ENCODE results near the gene GBX1. TPM values are rescaled to one million over a fixed set of nuclear protein-coding genes. Genes with fewer than 3 reads are reported as not detected.

GBX1 gene
- total and polyA plus RNA-seq, 2 donors (not counting 3 experiments of a cell fraction or from before 2014, with no cell fraction given), result not detected

GRCh38 chr7:151152643-151153513 lies 14.6 kb downstream of the GBX1 start:
- DNase-seq (ENCODE audit: low read depth, low spot score), result no peak
- BruUV-seq (replicated peaks), result no TSS peak
- H4K20me1 ChIP-seq (replicated peaks; ENCODE audit: control insufficient read depth, extremely low read depth, insufficient read depth, low read length), result no peaks in the 10 kb centered on the region
- no peak overlapping the region for H3K9ac ChIP-seq (replicated peaks; ENCODE audit: extremely low read depth, insufficient read depth, low read length)
- dilution Hi-C loops (cut with MboI; ENCODE audit: extremely low pct_ligation_motif_present, low sequenced_read_pairs) (no loop called here), intact Hi-C loops (cut with micrococcal nuclease) (no loop called here)
- H2AFZ ChIP-seq (ENCODE audit: low read depth, low read length), result no peak overlapping the region
- no peaks in the 10 kb centered on the region for H3K79me2 ChIP-seq (ENCODE audit: control insufficient read depth, insufficient read depth, low read length)
- H3K27ac ChIP-seq (ENCODE audit: insufficient read depth, low read depth, low read length), result no peak overlapping the region
- TF ChIP-seq MYC (IDR thresholded peaks at IDR 0.05; ENCODE audit: low read depth, low read length), result no peak
- TF ChIP-seq CTCF (IDR thresholded peaks at IDR 0.05; ENCODE audit: extremely low read depth in 1 of 2, insufficient read depth in 1 of 2, low read depth in 1 of 2, low read length in 2 of 2), result peak in 1 of 2 donors; percentile 15
- no peaks in the 10 kb centered on the region for H3K9me3 ChIP-seq (replicated peaks; ENCODE audit: control insufficient read depth, insufficient read depth, low read length)
- peaks cover 4% of the 10 kb centered on the region for H3K4me1 ChIP-seq (ENCODE audit: control insufficient read depth, extremely low read depth, insufficient read depth, low read length)
- H3K36me3 ChIP-seq (ENCODE audit: control insufficient read depth in 2 of 2, extremely low read depth in 1 of 2, insufficient read depth in 2 of 2, low read length in 2 of 2), result no peaks in the 10 kb centered on the region
- H3K27me3 ChIP-seq (ENCODE audit: control insufficient read depth in 2 of 2, insufficient read depth in 2 of 2, low read length in 2 of 2), result peaks cover 20 to 56% of the 10 kb centered on the region in 2 experiments
- no peaks in the 10 kb centered on the region for H3K9me1 ChIP-seq (replicated peaks; ENCODE audit: control insufficient read depth, extremely low read depth, insufficient read depth, low read length)
- no peak overlapping the region for H3K4me2 ChIP-seq (ENCODE audit: insufficient read depth, low read length)
- ChIA-PET POLR2A (interaction anchor here (0.7 kb wide), 1 partner anchor 13 kb away, joined by 3 read pairs; no protein-coding TSS in a partner anchor), CTCF (no interaction called here)
- H3K4me3 ChIP-seq (replicated peaks in 1 of 3; ENCODE audit: insufficient read depth in 1 of 3, low read depth in 1 of 3, low read length in 3 of 3), result no peak overlapping the region
- no peak for FAIRE-seq

DNA sequence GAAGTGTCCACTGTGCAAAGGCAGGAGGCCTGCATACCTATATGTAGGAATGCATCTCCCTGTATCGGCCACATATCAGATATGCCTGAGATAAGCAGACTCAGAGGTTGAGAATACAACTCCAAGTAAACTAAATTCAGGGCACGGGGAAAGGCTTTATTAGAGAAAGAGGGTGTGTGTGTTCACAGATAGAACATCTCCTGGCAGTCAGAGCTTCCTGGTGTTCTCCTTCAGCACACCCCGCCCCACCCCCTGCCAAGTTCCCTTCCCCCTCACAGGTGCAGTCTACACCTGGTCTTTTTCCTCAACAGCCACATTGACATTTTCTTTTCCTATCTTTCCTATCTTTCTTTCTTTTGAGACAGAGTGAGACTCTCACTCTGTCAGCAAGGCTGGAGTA lies 17.1 kb downstream of the GBX1 start:
- TF ChIP-seq EZH2 (IDR thresholded peaks at IDR 0.05; ENCODE audit: borderline replicate concordance, low read depth, low read length, severe bottlenecking), result no peak
- no peak for TF ChIP-seq MAX (IDR thresholded peaks at IDR 0.05; ENCODE audit: insufficient read depth, insufficient read length)
- TF ChIP-seq CTCF (IDR thresholded peaks at IDR 0.05; ENCODE audit: extremely low read depth in 1 of 2, insufficient read depth in 1 of 2, low read depth in 1 of 2, low read length in 2 of 2), result no peak
- no peak for TF ChIP-seq GATA2 (IDR thresholded peaks at IDR 0.05; ENCODE audit: insufficient read depth, insufficient read length, low read depth, low read length)
- no peak for TF ChIP-seq MYC (IDR thresholded peaks at IDR 0.05; ENCODE audit: low read depth, low read length)
- TF ChIP-seq FOS (IDR thresholded peaks at IDR 0.05; ENCODE audit: borderline replicate concordance, insufficient read depth, low read length), result no peak
- TF ChIP-seq JUN (IDR thresholded peaks at IDR 0.05; ENCODE audit: borderline replicate concordance, insufficient read depth, insufficient read length, low read depth), result no peak
- no peak for TF ChIP-seq POLR2A (IDR thresholded peaks at IDR 0.05; ENCODE audit: low read depth, low read length)
- no peak for TF ChIP-seq POLR2AphosphoS5 (IDR thresholded peaks at IDR 0.05; ENCODE audit: insufficient read depth, low read depth, low read length)
- ChIA-PET POLR2A (no interaction called here), CTCF (interaction anchor here (1.2 kb wide), 1 partner anchor 132 kb away, joined by 3 read pairs; no protein-coding TSS in a partner anchor)
- Histone ChIP-seq H3K79me2 (ENCODE audit: control insufficient read depth, insufficient read depth, low read length) (no peaks in the 10 kb centered on the region), H3K9me3 (replicated peaks; ENCODE audit: control insufficient read depth, insufficient read depth, low read length) (no peaks in the 10 kb centered on the region), H3K4me3 (replicated peaks in 1 of 3; ENCODE audit: insufficient read depth in 1 of 3, low read depth in 1 of 3, low read length in 3 of 3) (no peak overlapping the region), H3K4me2 (ENCODE audit: insufficient read depth, low read length) (no peak overlapping the region), H3K27me3 (ENCODE audit: control insufficient read depth in 2 of 2, insufficient read depth in 2 of 2, low read length in 2 of 2) (peaks cover 18 to 49% of the 10 kb centered on the region in 2 experiments), H3K27ac (ENCODE audit: insufficient read depth, low read depth, low read length) (no peak overlapping the region), H3K9ac (replicated peaks; ENCODE audit: extremely low read depth, insufficient read depth, low read length) (no peak overlapping the region), H3K36me3 (ENCODE audit: control insufficient read depth in 2 of 2, extremely low read depth in 1 of 2, insufficient read depth in 2 of 2, low read length in 2 of 2) (no peaks in the 10 kb centered on the region), H3K9me1 (replicated peaks; ENCODE audit: control insufficient read depth, extremely low read depth, insufficient read depth, low read length) (no peaks in the 10 kb centered on the region), H3K4me1 (ENCODE audit: control insufficient read depth, extremely low read depth, insufficient read depth, low read length) (no peaks in the 10 kb centered on the region), H2AFZ (ENCODE audit: low read depth, low read length) (no peak overlapping the region), H4K20me1 (replicated peaks; ENCODE audit: control insufficient read depth, extremely low read depth, insufficient read depth, low read length) (no peaks in the 10 kb centered on the region)
- DNase-seq (ENCODE audit: low read depth, low spot score) (no peak), FAIRE-seq (no peak)
- no TSS peak for BruUV-seq (replicated peaks)
- dilution Hi-C loops (cut with MboI; ENCODE audit: extremely low pct_ligation_motif_present, low sequenced_read_pairs) (no loop called here), intact Hi-C loops (cut with micrococcal nuclease) (no loop called here)

Measured in endothelial cell of umbilical vein (primary cell).